Thyroid gland (tissue), 4 donors: Measurements from ENCODE around the gene C1QC. TPM values are rescaled to one million over a fixed set of nuclear protein-coding genes. Genes with fewer than 3 reads are reported as not detected.

Source experiments
- DNase-seq, 2 donors: peaks; one replicate each; pipeline ENCODE4 v3.0.0-alpha.2; 2019
- H3K27ac ChIP-seq, 3 donors: fragments of 200-600 bp; sonication (generic); 1 replicate in 2 of 3; 2 replicates in 1 of 3; pipeline ENCODE4 v1.5.1; 2016 to 2019; ENCODE audit warnings: mild to moderate bottlenecking in 1 of 3, moderate library complexity in 1 of 3
- H3K27me3 ChIP-seq: fragments of 200-600 bp; sonication (generic); one replicate; pipeline ENCODE4 v1.5.1; 2019
- H3K36me3 ChIP-seq, 2 donors: fragments of 200-600 bp; sonication (generic); one replicate each; pipeline ENCODE4 v1.5.1; 2016 to 2019
- H3K4me1 ChIP-seq, 2 donors: fragments of 200-600 bp; sonication (generic); one replicate each; pipeline ENCODE4 v1.5.1; 2017 to 2019
- H3K4me3 ChIP-seq, 3 donors: fragments of 200-600 bp; sonication (generic); replicated peaks in 1 of 3; 1 replicate in 2 of 3; 2 replicates in 1 of 3; pipeline ENCODE4 v1.5.1; 2016; ENCODE audit warnings: mild to moderate bottlenecking in 1 of 3
- H3K9me3 ChIP-seq: fragments of 200-600 bp; sonication (generic); one replicate; pipeline ENCODE4 v1.5.1; 2017
- CTCF ChIP-seq, 6 experiments: fragments of 200-600 bp in 3 of 6; fragments of 450-650 bp in 3 of 6; sonication (generic) in 3 of 6; IDR thresholded peaks; one replicate each; pipeline ENCODE4 v1.5.1; 2016 to 2019; ENCODE audit warnings: antibody characterized with exemption in 6 of 6, mild to moderate bottlenecking in 2 of 6, inconsistent platforms in 1 of 6, moderate library complexity in 1 of 6
- POLR2A ChIP-seq, 2 donors: fragments of 450-650 bp; IDR thresholded peaks; one replicate each; pipeline ENCODE4 v1.6.1; 2017; ENCODE audit warnings: antibody characterized with exemption in 2 of 2, mild to moderate bottlenecking in 2 of 2, moderate library complexity in 1 of 2
- WGBS, 2 donors: methylation state at CpG; one replicate each; pipeline ENCODE4 v1.1.5; 2017; 5-methylcytosine and 5-hydroxymethylcytosine counted together
- intact Hi-C: fragments of 100-400 bp; cut with DNase I; formaldehyde crosslinking; loops from one replicate; pipeline ENCODE4 v1.15.1; 2023
- total RNA-seq, 4 donors: library from RNA; depleted of rRNA; stranded (reverse); fragments of >200 nt; gene quantifications; one replicate each; pipeline ENCODE4 v1.2.3, GENCODE V29; 2016

The C1QC gene
- total RNA-seq, 4 donors from 2014 or later = 36.0 to 111 (median 69.5) TPM

- H3K4me3 ChIP-seq = no peak overlapping the region
- intact Hi-C loops = no loop called here
- peaks cover 0 to 3% of the 10 kb centered on the region in 2 donors for H3K4me1 ChIP-seq
- TF ChIP-seq POLR2A (IDR thresholded peaks at IDR 0.05) (no peak), CTCF (IDR thresholded peaks at IDR 0.05) (no peak)
- no peaks in the 10 kb centered on the region for H3K36me3 ChIP-seq
- 85 to 90% methylated on average over 12 to 15 of the region's 18 CpGs for WGBS, 2 donors
- H3K27me3 ChIP-seq = no peaks in the 10 kb centered on the region
- DNase-seq = no peak
- H3K27ac ChIP-seq = no peak overlapping the region
- no peaks in the 10 kb centered on the region for H3K9me3 ChIP-seq
These were observed 41.2 kb upstream of the C1QC start for GRCh38 chr1:22602060-22602740.

- H3K27me3 ChIP-seq = peaks cover 6% of the 10 kb centered on the region
These were observed 37.3 kb upstream of the C1QC start for GRCh38 chr1:22606161-22606560.

GRCh38 chr1:22607154-22607553 lies 36.3 kb upstream of the C1QC start:
- WGBS, 2 donors = 2 to 7% methylated on average over 10 of the region's 10 CpGs
- Histone ChIP-seq H3K4me1 (no peaks in the 10 kb centered on the region), H3K4me3 (no peak overlapping the region), H3K27me3 (peaks cover 6% of the 10 kb centered on the region), H3K36me3 (no peaks in the 10 kb centered on the region), H3K9me3 (no peaks in the 10 kb centered on the region), H3K27ac (no peak overlapping the region)
- DNase-seq = no peak
- intact Hi-C loops = no loop called here
- TF ChIP-seq POLR2A (IDR thresholded peaks at IDR 0.05) = no peak
- TF ChIP-seq CTCF (IDR thresholded peaks at IDR 0.05) = no peak

More at GRCh38 chr1:22606161-22606560, 37.3 kb upstream of the C1QC start:
- Histone ChIP-seq H3K4me1 (peaks cover 0 to under 1% of the 10 kb centered on the region in 2 donors), H3K36me3 (no peaks in the 10 kb centered on the region), H3K9me3 (no peaks in the 10 kb centered on the region), H3K4me3 (no peak overlapping the region), H3K27ac (no peak overlapping the region)
- 56 to 57% methylated on average over 4 of the region's 4 CpGs for WGBS, 2 donors
- intact Hi-C loops = no loop called here
- DNase-seq = no peak
- TF ChIP-seq CTCF (IDR thresholded peaks at IDR 0.05) = no peak
- no peak for TF ChIP-seq POLR2A (IDR thresholded peaks at IDR 0.05)

GRCh38 chr1:22608361-22608760 lies 35.1 kb upstream of the C1QC start:
- no peak for DNase-seq
- TF ChIP-seq POLR2A (IDR thresholded peaks at IDR 0.05) = no peak
- no peak for TF ChIP-seq CTCF (IDR thresholded peaks at IDR 0.05)
- Histone ChIP-seq H3K4me1 (no peaks in the 10 kb centered on the region), H3K4me3 (no peak overlapping the region), H3K27ac (no peak overlapping the region), H3K27me3 (peaks cover 6% of the 10 kb centered on the region), H3K9me3 (no peaks in the 10 kb centered on the region), H3K36me3 (no peaks in the 10 kb centered on the region)
- intact Hi-C loops = no loop called here
- 63% methylated on average over 3 of the region's 3 CpGs for WGBS, 2 donors

GRCh38 chr1:22609291-22609690 lies 34.1 kb upstream of the C1QC start:
- Histone ChIP-seq H3K4me1 (no peaks in the 10 kb centered on the region), H3K27me3 (peaks cover 6% of the 10 kb centered on the region), H3K9me3 (no peaks in the 10 kb centered on the region), H3K4me3 (no peak overlapping the region), H3K27ac (no peak overlapping the region), H3K36me3 (no peaks in the 10 kb centered on the region)
- intact Hi-C loops = no loop called here
- WGBS, 2 donors = 15 to 26% methylated on average over 5 to 6 of the region's 6 CpGs
- TF ChIP-seq POLR2A (IDR thresholded peaks at IDR 0.05) (no peak), CTCF (IDR thresholded peaks at IDR 0.05) (no peak)
- DNase-seq = no peak
